ENCODE measurements around the gene GRM5. TPM values are rescaled to one million over a fixed set of nuclear protein-coding genes. Genes with fewer than 3 reads are reported as not detected.
A peak's percentile ranks its signal among the peaks of the same experiment; 100 is the strongest.

The GRM5 gene
- total RNA-seq, 4 donors from 2014 or later = 0.09 TPM; not detected in 3

GRCh38 chr11:88494848-88495247, 570.9 kb downstream of the GRM5 start:
- no peak overlapping the region for H3K27ac ChIP-seq
- H3K9me3 ChIP-seq = no peaks in the 10 kb centered on the region
- H3K36me3 ChIP-seq = no peaks in the 10 kb centered on the region
- DNase-seq = no peak
- H3K27me3 ChIP-seq = no peaks in the 10 kb centered on the region
- 96 to 97% methylated on average over 2 of the region's 2 CpGs for WGBS, 2 donors
- H3K4me1 ChIP-seq = no peaks in the 10 kb centered on the region
- no peak overlapping the region for H3K4me3 ChIP-seq
- intact Hi-C loops (cut with DNase I) = no loop called here
- TF ChIP-seq CTCF (IDR thresholded peaks at IDR 0.05) (no peak), POLR2A (IDR thresholded peaks at IDR 0.05) (no peak)

- TF ChIP-seq CTCF (IDR thresholded peaks at IDR 0.05) (no peak), POLR2A (IDR thresholded peaks at IDR 0.05) (no peak)
- Histone ChIP-seq H3K4me1 (no peaks in the 10 kb centered on the region), H3K27me3 (no peaks in the 10 kb centered on the region), H3K36me3 (no peaks in the 10 kb centered on the region), H3K9me3 (no peaks in the 10 kb centered on the region), H3K27ac (no peak overlapping the region), H3K4me3 (no peak overlapping the region)
- no peak for DNase-seq
- intact Hi-C loops (cut with DNase I) = no loop called here
Measured at GRCh38 chr11:88491674-88492073, 574.1 kb downstream of the GRM5 start.

GRCh38 chr11:88489030-88489429, 576.8 kb downstream of the GRM5 start:
- Histone ChIP-seq H3K27ac (no peak overlapping the region), H3K9me3 (no peaks in the 10 kb centered on the region), H3K4me1 (no peaks in the 10 kb centered on the region), H3K27me3 (no peaks in the 10 kb centered on the region), H3K36me3 (no peaks in the 10 kb centered on the region), H3K4me3 (no peak overlapping the region)
- TF ChIP-seq CTCF (IDR thresholded peaks at IDR 0.05) = no peak
- TF ChIP-seq POLR2A (IDR thresholded peaks at IDR 0.05) = no peak
- 53 to 59% methylated on average over 2 of the region's 2 CpGs for WGBS, 2 donors
- DNase-seq = no peak
- intact Hi-C loops (cut with DNase I) = no loop called here

- WGBS, 2 donors = 70 to 75% methylated on average over 1 of the region's 1 CpG
- no peak overlapping the region for H3K4me3 ChIP-seq
- no peaks in the 10 kb centered on the region for H3K27me3 ChIP-seq
- DNase-seq = no peak
- H3K9me3 ChIP-seq = no peaks in the 10 kb centered on the region
- intact Hi-C loops (cut with DNase I) = no loop called here
- TF ChIP-seq CTCF (IDR thresholded peaks at IDR 0.05) = no peak
- no peak for TF ChIP-seq POLR2A (IDR thresholded peaks at IDR 0.05)
- H3K4me1 ChIP-seq = no peaks in the 10 kb centered on the region
- no peaks in the 10 kb centered on the region for H3K36me3 ChIP-seq
- no peak overlapping the region for H3K27ac ChIP-seq
Measured at GRCh38 chr11:88487646-88488045, 578.1 kb downstream of the GRM5 start.

- intact Hi-C loops (cut with DNase I) = no loop called here
- no peaks in the 10 kb centered on the region for H3K27me3 ChIP-seq
- H3K27ac ChIP-seq = no peak overlapping the region
- no peaks in the 10 kb centered on the region for H3K9me3 ChIP-seq
- H3K4me1 ChIP-seq = no peaks in the 10 kb centered on the region
- no peaks in the 10 kb centered on the region for H3K36me3 ChIP-seq
- whole genome bisulfite sequencing, 2 donors = 53 to 63% methylated on average over 2 to 4 of the region's 6 CpGs
- H3K4me3 ChIP-seq = no peak overlapping the region
- DNase-seq = no peak
- TF ChIP-seq CTCF (IDR thresholded peaks at IDR 0.05) (peak; percentile 25 to 81 (median 58)), POLR2A (IDR thresholded peaks at IDR 0.05) (no peak)
Measured at GRCh38 chr11:88484873-88485621, 580.7 kb downstream of the GRM5 start.

Measured in esophagus squamous epithelium (tissue), 5 donors.